H1 (cell line): ENCODE data around the gene TRIM65. TPM values are rescaled to one million over a fixed set of nuclear protein-coding genes. Genes with fewer than 3 reads are reported as not detected.

ENCODE experiments used
- CTCF ChIA-PET: fragments of 300-600 bp; sonication (Branson Sonifier 250); formaldehyde crosslinking; loops from one replicate; lab custom pipeline; 2021; ENCODE audit not compliant: partially characterized antibody; lab: Charles Lee
- POLR2A ChIA-PET: fragments of 300-600 bp; sonication (Branson Sonifier 250); formaldehyde crosslinking; loops from one replicate; lab custom pipeline; 2021; ENCODE audit warnings: inconsistent platforms; ENCODE audit not compliant: partially characterized antibody; lab: Charles Lee
- DNase-seq, 2 experiments: peaks; one replicate each; pipeline versions ENCODE4 v3.0.0 to v3.0.0-alpha.2; 2010 to 2022; ENCODE audit warnings: low spot score in 2 of 2, low read depth in 1 of 2, mixed read lengths in 1 of 2
- FAIRE-seq: peaks from 2 replicates; lab custom pipeline; 2011; peaks lifted over from hg19 to GRCh38; lab: Jason Lieb, UNC
- H2AFZ ChIP-seq: 2 replicates; pipeline ENCODE4 v1.8.1; 2012; ENCODE audit warnings: low read length, inconsistent platforms
- H2AK5ac ChIP-seq: 2 replicates; pipeline ENCODE4 v1.6.1; 2013; ENCODE audit warnings: low read depth, low read length
- H2BK120ac ChIP-seq: replicated peaks from 2 replicates; pipeline ENCODE3; 2013; ENCODE audit warnings: low read depth, low read length, inconsistent platforms
- H2BK12ac ChIP-seq: 2 replicates; pipeline ENCODE4 v1.6.1; 2013; ENCODE audit warnings: low read depth, low read length
- H2BK15ac ChIP-seq: 2 replicates; pipeline ENCODE4 v1.6.1; 2013; ENCODE audit warnings: low read length
- H2BK20ac ChIP-seq: 2 replicates; pipeline ENCODE4 v1.6.1; 2013; ENCODE audit warnings: low read length
- H2BK5ac ChIP-seq: 2 replicates; pipeline ENCODE4 v1.6.1; 2013; ENCODE audit warnings: low read depth, low read length
- H3K14ac ChIP-seq: 2 replicates; pipeline ENCODE4 v1.6.1; 2013; ENCODE audit warnings: inconsistent platforms; ENCODE audit not compliant: insufficient read length
- H3K18ac ChIP-seq: 2 replicates; pipeline ENCODE4 v1.6.1; 2013; ENCODE audit warnings: low read length; ENCODE audit errors: extremely low read depth
- H3K23ac ChIP-seq: 2 replicates; pipeline ENCODE4 v1.6.1; 2013; ENCODE audit warnings: inconsistent platforms; ENCODE audit not compliant: insufficient read length
- H3K23me2 ChIP-seq: 2 replicates; pipeline ENCODE4 v1.6.1; 2013; ENCODE audit warnings: low read depth, low read length
- H3K27ac ChIP-seq: 2 replicates; pipeline ENCODE4 v1.6.1; 2011; ENCODE audit warnings: low read depth, low read length, inconsistent platforms
- H3K27me3 ChIP-seq, 4 experiments: replicated peaks in 1 of 4; 1 replicate in 1 of 4; 2 replicates in 3 of 4; pipeline versions ENCODE4 v1.6.1 to v1.8.1; 2011 to 2013; ENCODE audit warnings: low read length in 3 of 4, mild to moderate bottlenecking in 3 of 4, inconsistent platforms in 2 of 4, mixed read lengths in 2 of 4, moderate library complexity in 1 of 4; ENCODE audit not compliant: control insufficient read depth in 3 of 4, insufficient read depth in 3 of 4; ENCODE audit errors: extremely low read depth in 1 of 4
- H3K36me3 ChIP-seq, 4 experiments: 2 replicates each; pipeline versions ENCODE4 v1.6.1 to v1.8.1; 2011 to 2013; ENCODE audit warnings: mild to moderate bottlenecking in 4 of 4, low read length in 3 of 4, moderate library complexity in 2 of 4, control low read depth in 1 of 4, inconsistent platforms in 1 of 4; ENCODE audit not compliant: insufficient read depth in 4 of 4, control insufficient read depth in 2 of 4
- H3K4ac ChIP-seq: replicated peaks from 2 replicates; pipeline ENCODE3; 2013; ENCODE audit warnings: low read length, low read depth, mixed read lengths, inconsistent platforms; ENCODE audit not compliant: insufficient read length
- H3K4me1 ChIP-seq, 4 experiments: replicated peaks in 1 of 4; 1 replicate in 1 of 4; 2 replicates in 3 of 4; pipeline versions ENCODE4 v1.6.1 to v1.8.1; 2011 to 2013; ENCODE audit warnings: low read length in 3 of 4, inconsistent platforms in 2 of 4, mixed read lengths in 1 of 4; ENCODE audit not compliant: insufficient read depth in 4 of 4, control insufficient read depth in 3 of 4
- H3K4me2 ChIP-seq, 2 experiments: 2 replicates each; pipeline versions ENCODE4 v1.6.1 to v1.8.1; 2011 to 2013; ENCODE audit warnings: low read depth in 2 of 2, low read length in 2 of 2, control low read depth in 1 of 2, inconsistent platforms in 1 of 2, mild to moderate bottlenecking in 1 of 2; ENCODE audit not compliant: insufficient read depth in 1 of 2
- H3K4me3 ChIP-seq, 4 experiments: fragments of 200-600, 300-600 bp in 1 of 4; sonication (generic), shearing (Covaris generic), sonication (Bioruptor Twin) in 1 of 4; 2 replicates each; pipeline versions ENCODE4 v1.5.1 to v1.8.1; 2011 to 2016; ENCODE audit warnings: low read length in 4 of 4, low read depth in 3 of 4, control low read depth in 2 of 4, inconsistent platforms in 2 of 4, mild to moderate bottlenecking in 2 of 4, mixed read lengths in 1 of 4, moderate library complexity in 1 of 4; ENCODE audit not compliant: insufficient read depth in 2 of 4; ENCODE audit errors: extremely low read depth in 1 of 4
- H3K56ac ChIP-seq: replicated peaks from 2 replicates; pipeline ENCODE3; 2013; ENCODE audit warnings: low read depth, mild to moderate bottlenecking, mixed read lengths, low read length, inconsistent platforms; ENCODE audit not compliant: insufficient read length
- H3K79me1 ChIP-seq: 2 replicates; pipeline ENCODE4 v1.6.1; 2013; ENCODE audit warnings: low read depth, low read length, control low read depth
- H3K79me2 ChIP-seq, 2 experiments: 2 replicates each; pipeline versions ENCODE4 v1.6.1 to v1.8.1; 2012 to 2013; ENCODE audit warnings: low read length in 2 of 2, mild to moderate bottlenecking in 2 of 2, inconsistent platforms in 1 of 2; ENCODE audit not compliant: insufficient read depth in 2 of 2, control insufficient read depth in 1 of 2
- H3K9ac ChIP-seq, 4 experiments: replicated peaks in 1 of 4; 1 replicate in 1 of 4; 2 replicates in 3 of 4; pipeline versions ENCODE4 v1.6.1 to v1.8.1; 2011 to 2013; ENCODE audit warnings: low read depth in 3 of 4, low read length in 3 of 4, control low read depth in 2 of 4, mild to moderate bottlenecking in 2 of 4, moderate library complexity in 2 of 4, inconsistent platforms in 1 of 4; ENCODE audit errors: extremely low read depth in 1 of 4
- H3K9me3 ChIP-seq, 2 experiments: 2 replicates each; pipeline versions ENCODE4 v1.6.1 to v1.8.1; 2012 to 2013; ENCODE audit warnings: mild to moderate bottlenecking in 2 of 2, moderate library complexity in 2 of 2, control low read depth in 1 of 2, inconsistent platforms in 1 of 2, low read depth in 1 of 2, low read length in 1 of 2, mixed read lengths in 1 of 2; ENCODE audit not compliant: insufficient read depth in 2 of 2
- H4K20me1 ChIP-seq, 2 experiments: replicated peaks in 1 of 2; 2 replicates each; pipeline versions ENCODE3 to v1.8.1; 2011 to 2013; ENCODE audit warnings: inconsistent platforms in 2 of 2, low read length in 2 of 2, mild to moderate bottlenecking in 1 of 2; ENCODE audit not compliant: insufficient read depth in 2 of 2, control insufficient read depth in 1 of 2
- H4K5ac ChIP-seq: 2 replicates; pipeline ENCODE4 v1.6.1; 2013; ENCODE audit warnings: low read length, low read depth, mixed read lengths, inconsistent platforms; ENCODE audit not compliant: insufficient read length
- H4K8ac ChIP-seq: 2 replicates; pipeline ENCODE4 v1.8.0; 2013; ENCODE audit warnings: mild to moderate bottlenecking, moderate library complexity, low read length, inconsistent platforms; ENCODE audit not compliant: insufficient read depth; ENCODE audit errors: extremely low read depth
- H4K91ac ChIP-seq: replicated peaks from 2 replicates; pipeline ENCODE3; 2013; ENCODE audit warnings: low read length, mixed read lengths, inconsistent platforms; ENCODE audit not compliant: insufficient read length
- CHD1 ChIP-seq: IDR thresholded peaks from 2 replicates; pipeline ENCODE4 v1.6.1; 2012; ENCODE audit warnings: low read depth, low read length, improper control_type of control experiment
- CREB1 ChIP-seq: IDR thresholded peaks from 2 replicates; pipeline ENCODE4 v1.6.1; 2012; ENCODE audit warnings: inconsistent platforms
- EP300 ChIP-seq, 2 experiments: IDR thresholded peaks; 1 replicate in 1 of 2; 2 replicates in 1 of 2; pipeline ENCODE4 v1.6.1; 2011 to 2012; ENCODE audit warnings: low read depth in 2 of 2, low read length in 2 of 2, mild to moderate bottlenecking in 2 of 2, borderline replicate concordance in 1 of 2, inconsistent platforms in 1 of 2, moderate library complexity in 1 of 2
- KDM4A ChIP-seq: IDR thresholded peaks from one replicate; pipeline ENCODE4 v1.7.1; 2012; ENCODE audit warnings: low read depth, mild to moderate bottlenecking, moderate library complexity, low read length, inconsistent platforms; ENCODE audit not compliant: severe bottlenecking
- POLR2AphosphoS5 ChIP-seq: IDR thresholded peaks from 2 replicates; pipeline ENCODE4 v1.6.1; 2011; ENCODE audit warnings: low read depth, low read length
- SRF ChIP-seq: IDR thresholded peaks from 2 replicates; pipeline ENCODE4 v1.6.1; 2011; ENCODE audit warnings: mild to moderate bottlenecking, low read depth, low read length, moderate library complexity
- SUZ12 ChIP-seq: fragments of 200-600 bp; sonication (generic); IDR thresholded peaks from 2 replicates; pipeline ENCODE4 v1.6.1; 2012; ENCODE audit warnings: mild to moderate bottlenecking, inconsistent platforms, low read length, moderate library complexity, mixed read lengths
- USF2 ChIP-seq: IDR thresholded peaks from 2 replicates; pipeline ENCODE4 v1.6.1; 2011; ENCODE audit warnings: low read length, improper control_type of control experiment
- WGBS, 2 experiments: shearing (Covaris generic) in 1 of 2; methylation state at CpG; one replicate each; pipeline versions ENCODE4 v1.1.6 to v1.1.7; 2013 to 2015; ENCODE audit warnings: low lambda C conversion rate in 2 of 2, mixed read lengths in 2 of 2, inconsistent platforms in 1 of 2, low coverage in 1 of 2, missing lambda C conversion rate in 1 of 2; ENCODE audit not compliant: insufficient replicate concordance in 2 of 2, insufficient coverage in 1 of 2, insufficient read length in 1 of 2; ENCODE audit errors: extremely low coverage in 1 of 2, missing lambda C conversion rate in 1 of 2; 5-methylcytosine and 5-hydroxymethylcytosine counted together
- polyA plus RNA-seq, 7 experiments: library from polyadenylated mRNA; depleted of rRNA in 3 of 7; stranded (reverse) in 5 of 7; unstranded in 2 of 7; fragments of >200 nt in 5 of 7; fragments of 200-250 nt in 2 of 7; gene quantifications; 1 replicate in 5 of 7; 2 replicates in 1 of 7; 4 replicates in 1 of 7; pipeline versions ENCODE4 v1.2.1 to v1.2.3, GENCODE V29; 2011 to 2013; ENCODE audit warnings: missing spikeins in 2 of 7, mixed read lengths in 2 of 7
- total RNA-seq: library from RNA; stranded (reverse); fragmentation: NEBNext Ultra II Directional; extraction: Animal tissue kit (Norgen Biotek cat#: 25700); gene quantifications from 2 replicates; pipeline ENCODE4 v1.2.1, GENCODE V29; 2021

TRIM65 gene
- total and polyA plus RNA-seq, 2 of the 8 experiments (the other 6 are each of a cell fraction or from before 2014, with no cell fraction given), result 21.2 to 48.6 TPM

- no peak overlapping the region for H3K9ac ChIP-seq
- no peak overlapping the region for H3K14ac ChIP-seq
- no peak overlapping the region for H4K91ac ChIP-seq
- H2BK20ac ChIP-seq, result no peak overlapping the region
- H3K27ac ChIP-seq, result no peak overlapping the region
- H2AK5ac ChIP-seq, result no peak overlapping the region
- CTCF ChIA-PET, result interaction anchor here (0.9 to 51.3 kb wide), 11 partner anchors 9 to 380 kb away, joined by 3 to 885 read pairs (median 4); partner anchors contain the start of genes CDK3, MRPL38 and TRIM65
- H3K56ac ChIP-seq, result no peak overlapping the region
- H2BK15ac ChIP-seq, result no peak overlapping the region
- H2BK5ac ChIP-seq, result no peak overlapping the region
- H3K9me3 ChIP-seq, result no peaks in the 10 kb centered on the region
- DNase-seq (no peak), FAIRE-seq (no peak)
- no peak overlapping the region for H2BK12ac ChIP-seq
- POLR2A ChIA-PET, result interaction anchor here (1.0 to 3.7 kb wide), 5 partner anchors 9 to 23 kb away, joined by 3 to 16 read pairs (median 4); partner anchors contain the start of gene TRIM65
- H3K4me1 ChIP-seq, result no peaks in the 10 kb centered on the region
- H3K23ac ChIP-seq, result no peak overlapping the region
- H4K8ac ChIP-seq, result no peak overlapping the region; the same call in 1 of the 2 replicates
- H2BK120ac ChIP-seq, result no peak overlapping the region
- WGBS, 2 experiments, result 95% methylated on average over 21 of the region's 22 CpGs; no CpG with 5 or more reads in 1 of the 2 experiments
- H2AFZ ChIP-seq, result no peak overlapping the region
- no peaks in the 10 kb centered on the region for H3K27me3 ChIP-seq
- no peaks in the 10 kb centered on the region for H3K23me2 ChIP-seq
- H4K5ac ChIP-seq, result no peak overlapping the region
- H3K18ac ChIP-seq, result no peak overlapping the region
- no peaks in the 10 kb centered on the region for H4K20me1 ChIP-seq
- H3K79me2 ChIP-seq, result no peaks in the 10 kb centered on the region
- no peak overlapping the region for H3K4me3 ChIP-seq
- peaks cover 0 to 4% (median 0%) of the 10 kb centered on the region in 4 experiments; a peak in 2 of 8 replicates for H3K36me3 ChIP-seq
- H3K4me2 ChIP-seq, result no peak overlapping the region
- H3K4ac ChIP-seq, result no peak overlapping the region
- H3K79me1 ChIP-seq, result no peaks in the 10 kb centered on the region
- no peak for TF ChIP-seq CREB1
- no peak for TF ChIP-seq SUZ12
- TF ChIP-seq EP300 (IDR thresholded peaks at IDR 0.05; ENCODE audit: borderline replicate concordance in 1 of 2, low read depth in 2 of 2, low read length in 2 of 2), result no peak
- no peak for TF ChIP-seq USF2
- no peak for TF ChIP-seq KDM4A
- no peak for TF ChIP-seq CHD1
- no peak for TF ChIP-seq SRF
- TF ChIP-seq POLR2AphosphoS5, result no peak
Observed at GRCh38 chr17:75919611-75920010, 22.9 kb upstream of the TRIM65 start.
